Ascending aorta (tissue), 2 donors: ENCODE data around the gene USP24. TPM values are rescaled to one million over a fixed set of nuclear protein-coding genes. Genes with fewer than 3 reads are reported as not detected.

Experiments used
- DNase-seq, 2 donors: peaks; one replicate each; pipeline ENCODE4 v3.0.0-alpha.2; 2019; ENCODE audit warnings: low spot score in 2 of 2
- H3K27ac ChIP-seq, 2 donors: fragments of 200-600 bp; sonication (generic); one replicate each; pipeline ENCODE4 v1.5.1; 2016 to 2017; ENCODE audit warnings: mild to moderate bottlenecking in 1 of 2
- H3K27me3 ChIP-seq: fragments of 200-600 bp; sonication (generic); one replicate; pipeline ENCODE4 v1.5.1; 2017
- H3K36me3 ChIP-seq, 2 donors: fragments of 200-600 bp; sonication (generic); one replicate each; pipeline ENCODE4 v1.5.1; 2016
- H3K4me1 ChIP-seq, 2 donors: fragments of 200-600 bp; sonication (generic); one replicate each; pipeline ENCODE4 v1.5.1; 2016 to 2017; ENCODE audit warnings: mild to moderate bottlenecking in 1 of 2
- H3K4me3 ChIP-seq, 2 donors: fragments of 200-600 bp; sonication (generic); one replicate each; pipeline ENCODE4 v1.5.1; 2016 to 2017; ENCODE audit warnings: mild to moderate bottlenecking in 1 of 2
- H3K9me3 ChIP-seq, 2 donors: fragments of 200-600 bp; sonication (generic); one replicate each; pipeline ENCODE4 v1.5.1; 2016
- CTCF ChIP-seq, 3 experiments: fragments of 200-600 bp in 2 of 3; fragments of 450-650 bp in 1 of 3; sonication (generic) in 2 of 3; IDR thresholded peaks; one replicate each; pipeline ENCODE4 v1.5.1; 2016 to 2019; ENCODE audit warnings: antibody characterized with exemption in 3 of 3, mild to moderate bottlenecking in 1 of 3, moderate library complexity in 1 of 3
- intact Hi-C: fragments of 100-400 bp; cut with DNase I; formaldehyde crosslinking; loops from one replicate; pipeline ENCODE4 v1.15.1; 2023
- total RNA-seq: library from RNA; depleted of rRNA; stranded (reverse); fragments of >200 nt; gene quantifications from one replicate; pipeline ENCODE4 v1.1.0, GENCODE V29; 2016

USP24 gene
- total RNA-seq, 1 donor from 2014 or later = 11.2 TPM

- H3K27ac ChIP-seq = no peak overlapping the region
- TF ChIP-seq CTCF (IDR thresholded peaks at IDR 0.05) = no peak
- intact Hi-C loops = loop anchor here (1.0 to 5.0 kb wide), 3 partner anchors 77 to 1442 kb away; partner anchors contain the start of gene USP24
- no peak for DNase-seq
- H3K4me1 ChIP-seq = no peaks in the 10 kb centered on the region
- no peaks in the 10 kb centered on the region for H3K27me3 ChIP-seq
- H3K9me3 ChIP-seq = no peaks in the 10 kb centered on the region
- H3K36me3 ChIP-seq = peaks cover 51 to 64% of the 10 kb centered on the region in 2 donors
- H3K4me3 ChIP-seq = no peak overlapping the region
These were observed 75.0 kb downstream of the USP24 start for GRCh38 chr1:55140137-55140536.

- TF ChIP-seq CTCF (IDR thresholded peaks at IDR 0.05) = no peak
- Histone ChIP-seq H3K27me3 (no peaks in the 10 kb centered on the region), H3K27ac (no peak overlapping the region), H3K4me3 (no peak overlapping the region), H3K4me1 (no peaks in the 10 kb centered on the region), H3K9me3 (no peaks in the 10 kb centered on the region), H3K36me3 (peaks cover 54 to 65% of the 10 kb centered on the region in 2 donors)
- no peak for DNase-seq
- intact Hi-C loops = no loop called here
These were observed 76.3 kb downstream of the USP24 start for GRCh38 chr1:55138823-55139222.

GRCh38 chr1:55134152-55134808 lies 80.9 kb downstream of the USP24 start:
- intact Hi-C loops = no loop called here
- TF ChIP-seq CTCF (IDR thresholded peaks at IDR 0.05) = no peak
- no peak for DNase-seq
- Histone ChIP-seq H3K4me3 (no peak overlapping the region), H3K4me1 (peaks cover 0 to 8% of the 10 kb centered on the region in 2 donors), H3K9me3 (no peaks in the 10 kb centered on the region), H3K36me3 (peaks cover 43 to 82% of the 10 kb centered on the region in 2 donors), H3K27ac (no peak overlapping the region), H3K27me3 (no peaks in the 10 kb centered on the region)

GRCh38 chr1:55131801-55132200 lies 83.4 kb downstream of the USP24 start:
- no peak for DNase-seq
- Histone ChIP-seq H3K36me3 (peaks cover 31 to 77% of the 10 kb centered on the region in 2 donors), H3K27ac (no peak overlapping the region), H3K27me3 (no peaks in the 10 kb centered on the region), H3K9me3 (no peaks in the 10 kb centered on the region), H3K4me3 (no peak overlapping the region), H3K4me1 (peaks cover 0 to 8% of the 10 kb centered on the region in 2 donors)
- intact Hi-C loops = no loop called here
- TF ChIP-seq CTCF (IDR thresholded peaks at IDR 0.05) = no peak

GRCh38 chr1:55131218-55131617 lies 83.9 kb downstream of the USP24 start:
- H3K27me3 ChIP-seq = no peaks in the 10 kb centered on the region
- no peak overlapping the region for H3K4me3 ChIP-seq
- DNase-seq = no peak
- peaks cover 26 to 77% of the 10 kb centered on the region in 2 donors for H3K36me3 ChIP-seq
- H3K4me1 ChIP-seq = peaks cover 0 to 8% of the 10 kb centered on the region in 2 donors
- no peak for TF ChIP-seq CTCF (IDR thresholded peaks at IDR 0.05)
- intact Hi-C loops = no loop called here
- no peaks in the 10 kb centered on the region for H3K9me3 ChIP-seq
- no peak overlapping the region for H3K27ac ChIP-seq
